Loucy (cell line): Measurements from ENCODE around the gene IQCH.

ENCODE experiments used
- H2AFZ ChIP-seq: fragments of 200-600 bp; sonication (generic); 2 replicates; pipeline ENCODE4 v1.6.0; 2016; ENCODE audit warnings: antibody characterized with exemption, mild to moderate bottlenecking, low read length, moderate library complexity
- H3F3A ChIP-seq: fragments of 200-600 bp; 2 replicates; pipeline ENCODE4 v1.6.0; 2016; ENCODE audit warnings: antibody characterized with exemption, low read depth, mild to moderate bottlenecking
- H3K27me3 ChIP-seq: fragments of 200-600 bp; sonication (generic); 2 replicates; pipeline ENCODE4 v1.6.1; 2014; ENCODE audit warnings: low read length, mild to moderate bottlenecking; ENCODE audit not compliant: insufficient read depth, poor library complexity, severe bottlenecking
- H3K36me3 ChIP-seq: fragments of 200-600 bp; sonication (generic); 2 replicates; pipeline ENCODE4 v1.6.1; 2016; ENCODE audit warnings: low read length; ENCODE audit not compliant: insufficient read depth
- H3K4me1 ChIP-seq: fragments of 200-600 bp; sonication (generic); 2 replicates; pipeline ENCODE4 v1.5.1; 2014; ENCODE audit warnings: low read length, mild to moderate bottlenecking; ENCODE audit not compliant: insufficient read depth, poor library complexity, severe bottlenecking
- H3K4me2 ChIP-seq: fragments of 200-600 bp; sonication (generic); 2 replicates; pipeline ENCODE4 v1.6.0; 2014; ENCODE audit warnings: antibody characterized with exemption, low read length, low read depth, mild to moderate bottlenecking; ENCODE audit not compliant: poor library complexity, severe bottlenecking
- H3K4me3 ChIP-seq: fragments of 200-600 bp; sonication (generic); 2 replicates; pipeline ENCODE4 v1.5.1; 2014; ENCODE audit warnings: low read length, mild to moderate bottlenecking, mixed read lengths; ENCODE audit not compliant: poor library complexity, severe bottlenecking
- H3K79me2 ChIP-seq: fragments of 200-600 bp; sonication (generic); 2 replicates; pipeline ENCODE4 v1.6.1; 2014; ENCODE audit warnings: low read length; ENCODE audit not compliant: insufficient read depth
- H3K9ac ChIP-seq: fragments of 200-600 bp; sonication (generic); 2 replicates; pipeline ENCODE4 v1.6.0; 2014; ENCODE audit warnings: mild to moderate bottlenecking, low read depth, low read length, moderate library complexity; ENCODE audit not compliant: poor library complexity, severe bottlenecking
- H3K9me2 ChIP-seq: fragments of 200-600 bp; sonication (generic); replicated peaks from 2 replicates; pipeline ENCODE4 v1.6.1; 2016; ENCODE audit warnings: low read depth, low read length, mixed read lengths
- H3K9me3 ChIP-seq: fragments of 200-600 bp; sonication (generic); 2 replicates; pipeline ENCODE4 v1.6.1; 2014; ENCODE audit warnings: mild to moderate bottlenecking, antibody characterized with exemption, low read length, low read depth; ENCODE audit not compliant: insufficient read depth
- H4K20me1 ChIP-seq: fragments of 200-600 bp; sonication (generic); 2 replicates; pipeline ENCODE4 v1.6.0; 2014; ENCODE audit warnings: antibody characterized with exemption, low read length, mild to moderate bottlenecking; ENCODE audit not compliant: insufficient read depth, poor library complexity, severe bottlenecking
- EZH2phosphoT487 ChIP-seq: fragments of 200-600 bp; IDR thresholded peaks from 2 replicates; pipeline ENCODE4 v1.6.1; 2018; ENCODE audit warnings: antibody characterized with exemption, mild to moderate bottlenecking, moderate library complexity, borderline replicate concordance
- TF ChIP-seq, protein P1 (sequence below): fragments of 200-600 bp; sonication (generic); conservative IDR thresholded peaks from 2 replicates; pipeline ENCODE4 v1.5.1; 2014; ENCODE audit warnings: mild to moderate bottlenecking, antibody characterized with exemption, low read length

The IQCH gene

DNA sequence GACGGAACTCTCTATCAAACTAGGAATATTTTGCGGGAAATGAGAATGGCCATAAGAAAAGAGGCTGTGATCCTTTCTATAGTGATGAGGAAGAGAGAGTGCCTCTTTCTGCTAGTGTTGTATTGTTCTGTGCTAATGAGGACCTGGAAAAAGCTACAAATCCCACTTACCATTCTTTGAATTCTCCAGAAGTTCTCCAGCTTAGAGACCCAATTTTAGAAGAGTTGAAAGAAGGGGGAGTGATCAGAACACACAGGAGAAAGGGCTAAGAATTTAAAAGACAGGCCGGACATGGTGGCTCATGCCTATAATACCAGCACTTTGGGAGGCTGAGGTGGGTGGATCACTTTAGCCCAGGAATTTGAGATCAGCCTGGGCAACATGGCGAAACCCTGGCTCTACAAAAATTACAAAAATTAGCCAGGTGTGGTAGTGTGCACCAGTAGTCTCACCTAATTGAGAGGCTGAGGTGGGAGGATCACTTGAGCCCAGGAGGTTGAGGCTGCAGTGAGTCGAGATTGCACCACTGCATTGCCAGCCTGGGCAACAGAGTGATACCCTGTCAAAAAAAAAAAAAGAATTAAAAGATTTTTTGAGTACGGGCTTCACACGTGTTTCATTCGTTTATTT lies 126.9 kb downstream of the IQCH start:
- no peak overlapping the region for H2AFZ ChIP-seq
- no peaks in the 10 kb centered on the region for H3F3A ChIP-seq
- no peak overlapping the region for H3K9ac ChIP-seq
- TF ChIP-seq EZH2phosphoT487 = no peak
- no peaks in the 10 kb centered on the region for H3K27me3 ChIP-seq
- no peak overlapping the region for H3K4me3 ChIP-seq
- H3K4me1 ChIP-seq = no peaks in the 10 kb centered on the region
- H3K36me3 ChIP-seq = no peaks in the 10 kb centered on the region
- no peaks in the 10 kb centered on the region for H3K9me3 ChIP-seq
- no peaks in the 10 kb centered on the region for H3K79me2 ChIP-seq
- H3K4me2 ChIP-seq = no peak overlapping the region
- H3K9me2 ChIP-seq = no peaks in the 10 kb centered on the region
- no peaks in the 10 kb centered on the region for H4K20me1 ChIP-seq

DNA sequence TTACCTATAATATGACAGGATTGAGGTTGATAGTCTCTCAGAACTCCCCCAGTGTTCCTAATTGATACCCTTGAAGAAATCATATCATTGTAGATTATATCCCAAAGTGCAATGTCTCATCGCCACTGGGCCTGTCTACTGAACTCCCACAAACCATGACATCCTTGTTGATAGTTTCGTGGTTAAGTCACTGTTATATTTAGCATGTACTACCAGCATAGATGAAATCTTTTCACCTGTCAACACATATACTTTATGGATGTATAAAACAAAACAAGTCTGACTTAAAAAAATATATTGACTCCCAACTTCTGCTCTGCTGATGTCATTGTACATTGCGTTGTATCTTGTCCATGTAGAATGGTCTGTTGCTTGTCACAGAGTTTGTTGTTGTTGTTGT lies 128.1 kb downstream of the IQCH start:
- Histone ChIP-seq H3K4me2 (no peak overlapping the region), H4K20me1 (no peaks in the 10 kb centered on the region), H3K9ac (no peak overlapping the region), H3K36me3 (no peaks in the 10 kb centered on the region), H2AFZ (no peak overlapping the region), H3K4me3 (no peak overlapping the region), H3K79me2 (no peaks in the 10 kb centered on the region), H3K27me3 (no peaks in the 10 kb centered on the region), H3K9me2 (no peaks in the 10 kb centered on the region), H3F3A (no peaks in the 10 kb centered on the region), H3K4me1 (no peaks in the 10 kb centered on the region), H3K9me3 (no peaks in the 10 kb centered on the region)
- TF ChIP-seq, protein P1, sequence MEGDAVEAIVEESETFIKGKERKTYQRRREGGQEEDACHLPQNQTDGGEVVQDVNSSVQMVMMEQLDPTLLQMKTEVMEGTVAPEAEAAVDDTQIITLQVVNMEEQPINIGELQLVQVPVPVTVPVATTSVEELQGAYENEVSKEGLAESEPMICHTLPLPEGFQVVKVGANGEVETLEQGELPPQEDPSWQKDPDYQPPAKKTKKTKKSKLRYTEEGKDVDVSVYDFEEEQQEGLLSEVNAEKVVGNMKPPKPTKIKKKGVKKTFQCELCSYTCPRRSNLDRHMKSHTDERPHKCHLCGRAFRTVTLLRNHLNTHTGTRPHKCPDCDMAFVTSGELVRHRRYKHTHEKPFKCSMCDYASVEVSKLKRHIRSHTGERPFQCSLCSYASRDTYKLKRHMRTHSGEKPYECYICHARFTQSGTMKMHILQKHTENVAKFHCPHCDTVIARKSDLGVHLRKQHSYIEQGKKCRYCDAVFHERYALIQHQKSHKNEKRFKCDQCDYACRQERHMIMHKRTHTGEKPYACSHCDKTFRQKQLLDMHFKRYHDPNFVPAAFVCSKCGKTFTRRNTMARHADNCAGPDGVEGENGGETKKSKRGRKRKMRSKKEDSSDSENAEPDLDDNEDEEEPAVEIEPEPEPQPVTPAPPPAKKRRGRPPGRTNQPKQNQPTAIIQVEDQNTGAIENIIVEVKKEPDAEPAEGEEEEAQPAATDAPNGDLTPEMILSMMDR = no peak
- no peak for TF ChIP-seq EZH2phosphoT487

DNA sequence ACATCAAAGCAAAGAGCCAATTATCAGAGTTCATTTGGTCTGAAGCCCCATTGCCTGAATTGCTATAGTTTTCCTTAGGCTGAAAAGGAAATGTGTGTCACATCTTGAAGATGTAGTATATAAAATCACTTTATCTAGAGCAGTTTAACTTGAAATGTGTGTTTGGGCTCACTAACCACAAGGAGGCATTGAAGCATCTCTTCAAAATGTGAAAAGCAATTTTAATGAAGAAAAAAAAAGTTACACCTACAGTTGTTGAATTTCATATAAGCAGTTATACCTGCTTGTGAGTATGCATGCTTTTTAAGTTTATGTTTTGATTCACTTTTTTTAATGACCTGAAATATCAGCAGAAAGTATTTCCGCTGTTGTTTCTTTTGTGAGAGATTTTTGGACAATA lies 129.3 kb downstream of the IQCH start:
- TF ChIP-seq, protein P1 = peak; percentile 63
- no peak for TF ChIP-seq EZH2phosphoT487

DNA sequence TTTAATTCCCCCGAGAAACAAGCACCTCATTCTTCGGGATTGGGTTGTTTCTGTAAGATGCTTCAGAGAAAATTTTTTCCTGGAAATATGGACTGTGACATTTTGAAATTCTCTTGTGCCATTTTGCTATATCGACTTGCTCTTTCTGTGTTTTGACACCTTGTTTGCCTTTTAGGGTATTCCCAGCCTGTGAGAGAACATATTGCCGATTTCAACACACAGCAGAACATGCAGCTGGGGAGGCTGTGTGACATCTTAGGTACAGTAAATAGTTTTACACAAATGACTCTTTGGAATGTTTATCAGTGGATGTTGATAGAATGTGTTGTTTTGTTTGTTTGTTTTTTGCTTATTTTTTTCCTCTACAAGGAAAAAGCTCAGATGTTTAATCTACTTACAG lies 130.2 kb downstream of the IQCH start:
- no peaks in the 10 kb centered on the region for H3F3A ChIP-seq
- no peaks in the 10 kb centered on the region for H3K9me3 ChIP-seq
- no peak for TF ChIP-seq EZH2phosphoT487
- TF ChIP-seq, protein P1 = no peak
- no peaks in the 10 kb centered on the region for H3K27me3 ChIP-seq
- no peak overlapping the region for H3K9ac ChIP-seq
- no peak overlapping the region for H2AFZ ChIP-seq
- H3K9me2 ChIP-seq = no peaks in the 10 kb centered on the region
- no peak overlapping the region for H3K4me2 ChIP-seq
- H3K4me1 ChIP-seq = no peaks in the 10 kb centered on the region
- H3K79me2 ChIP-seq = no peaks in the 10 kb centered on the region
- H3K36me3 ChIP-seq = no peaks in the 10 kb centered on the region
- H4K20me1 ChIP-seq = no peaks in the 10 kb centered on the region
- no peak overlapping the region for H3K4me3 ChIP-seq

More for the DNA sequence above, 129.3 kb downstream of the IQCH start:
- H3K4me2 ChIP-seq = no peak overlapping the region
- no peaks in the 10 kb centered on the region for H3K36me3 ChIP-seq
- no peaks in the 10 kb centered on the region for H3K27me3 ChIP-seq
- H3F3A ChIP-seq = no peaks in the 10 kb centered on the region
- no peak overlapping the region for H3K4me3 ChIP-seq
- no peaks in the 10 kb centered on the region for H3K79me2 ChIP-seq
- no peaks in the 10 kb centered on the region for H3K9me3 ChIP-seq
- H4K20me1 ChIP-seq = no peaks in the 10 kb centered on the region
- no peak overlapping the region for H2AFZ ChIP-seq
- H3K9ac ChIP-seq = no peak overlapping the region
- H3K9me2 ChIP-seq = no peaks in the 10 kb centered on the region
- H3K4me1 ChIP-seq = no peaks in the 10 kb centered on the region
